H4 (cell line): ENCODE measurements around the gene LOC128125822. TPM values are rescaled to one million over a fixed set of nuclear protein-coding genes. Genes with fewer than 3 reads are reported as not detected.
"Not testable (repeated sequence)": the region's sequence is repeated elsewhere in the genome, so short reads cannot be mapped to it uniquely, and the experiment has no call there.

Experiments used
- DNase-seq: peaks from one replicate; pipeline ENCODE4 v3.0.0-alpha.2; 2015; ENCODE audit warnings: low spot score
- total RNA-seq: library from RNA; depleted of rRNA; stranded (reverse); fragments of >200 nt; shearing (Covaris generic); gene quantifications from 2 replicates; pipeline ENCODE4 v1.2.3, GENCODE V29; 2014; rRNA removed

LOC128125822 gene

DNA sequence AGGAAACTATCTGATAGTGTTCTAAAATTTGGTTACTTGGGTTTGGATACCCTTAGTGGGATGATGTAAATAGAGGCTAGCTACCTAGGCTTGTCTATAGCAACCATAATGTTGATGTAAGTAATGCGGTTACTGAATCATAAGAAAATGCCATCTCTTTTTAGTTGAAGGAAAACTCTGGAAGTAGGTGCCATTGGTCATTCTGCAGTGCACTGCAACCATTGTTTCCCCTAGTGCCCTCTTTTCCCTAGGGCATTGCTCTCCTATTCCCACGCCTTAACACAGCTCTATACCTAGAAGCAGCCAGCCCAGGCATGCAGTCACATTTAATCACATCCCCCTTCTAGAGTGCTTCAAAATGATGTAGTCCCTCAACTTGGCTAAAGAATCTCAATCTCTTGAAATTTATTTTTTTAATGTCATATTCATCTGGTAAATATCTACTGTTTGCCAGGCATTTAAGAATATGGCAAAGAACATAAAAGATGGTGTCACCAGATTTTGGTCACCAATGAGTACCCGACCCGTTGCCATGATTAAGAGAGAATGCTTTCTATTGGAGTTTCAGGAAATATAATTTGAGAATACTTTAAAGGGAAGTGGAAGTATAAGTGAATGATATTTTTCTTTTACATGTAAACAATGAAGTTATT lies 10.4 kb downstream of the LOC128125822 start:
- no peak for DNase-seq

GRCh38 chr6:63584125-63584514 lies 11.8 kb downstream of the LOC128125822 start:
- no peak for DNase-seq

GRCh38 chr6:63584566-63584965 lies 12.3 kb downstream of the LOC128125822 start:
- DNase-seq = no peak

DNA sequence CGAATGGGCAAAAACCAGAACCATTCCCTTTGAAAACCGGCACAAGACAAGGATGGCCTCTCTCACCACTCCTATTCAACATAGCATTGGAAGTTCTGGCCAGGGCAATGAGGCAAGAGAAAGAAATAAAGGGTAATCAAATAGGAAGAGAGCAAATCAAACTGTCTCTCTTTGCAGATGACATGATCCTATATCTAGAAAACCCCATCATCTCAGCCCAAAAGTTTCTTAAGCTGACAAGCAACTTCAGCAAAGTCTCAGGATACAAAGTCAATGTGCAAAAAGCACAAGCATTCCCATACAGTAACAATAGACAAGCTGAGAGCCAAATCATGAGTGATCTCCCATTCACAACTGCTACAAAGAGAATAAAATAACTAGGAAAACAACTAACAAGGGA lies 13.4 kb downstream of the LOC128125822 start:
- not testable (repeated sequence) for DNase-seq

- no peak for DNase-seq
These were observed 17.7 kb downstream of the LOC128125822 start for GRCh38 chr6:63589952-63590411.

- no peak for DNase-seq
These were observed 20.6 kb downstream of the LOC128125822 start for GRCh38 chr6:63592886-63593285.

DNA sequence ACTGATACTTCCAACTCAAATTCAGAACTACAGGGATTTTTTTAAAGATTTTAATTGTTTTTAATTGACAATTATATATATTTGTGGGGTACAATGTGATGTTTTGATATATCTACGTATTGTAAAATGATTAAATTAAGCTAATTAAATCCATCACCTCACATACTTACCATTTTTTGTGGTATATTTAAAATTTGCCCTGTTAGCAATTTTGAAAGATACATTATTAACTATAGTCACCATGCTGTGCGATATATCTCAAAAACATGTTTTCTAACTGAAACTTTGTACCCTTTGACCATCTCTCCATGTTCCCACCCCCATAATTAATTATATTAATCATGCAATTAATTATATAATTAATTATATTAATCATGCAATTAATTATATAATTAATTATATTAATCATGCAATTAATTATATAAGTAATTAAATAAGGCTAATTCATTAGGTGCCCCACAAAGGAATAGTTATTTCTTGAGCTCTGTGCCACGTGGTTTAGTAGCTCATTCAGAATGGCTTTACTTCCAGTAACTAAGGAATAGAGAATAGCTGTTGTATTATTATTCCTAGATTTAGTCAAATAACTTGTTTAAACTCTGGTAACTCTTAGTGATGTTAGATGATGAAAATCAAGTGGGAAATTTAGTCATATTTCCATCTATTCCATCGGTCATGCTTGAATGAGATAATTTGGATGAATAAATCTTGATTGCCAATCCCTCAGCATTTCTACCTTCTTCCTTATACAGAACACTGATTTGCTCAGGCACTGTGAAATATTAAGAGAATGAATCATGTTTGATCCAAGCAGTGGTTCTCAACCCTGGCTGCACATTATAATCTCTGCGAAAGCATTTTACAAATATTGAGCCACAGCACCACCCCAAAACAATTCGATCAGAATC lies 25.1 kb downstream of the LOC128125822 start:
- DNase-seq = no peak

GRCh38 chr6:63598049-63599036 lies 26.1 kb downstream of the LOC128125822 start:
- peak; percentile 72 for DNase-seq

DNA sequence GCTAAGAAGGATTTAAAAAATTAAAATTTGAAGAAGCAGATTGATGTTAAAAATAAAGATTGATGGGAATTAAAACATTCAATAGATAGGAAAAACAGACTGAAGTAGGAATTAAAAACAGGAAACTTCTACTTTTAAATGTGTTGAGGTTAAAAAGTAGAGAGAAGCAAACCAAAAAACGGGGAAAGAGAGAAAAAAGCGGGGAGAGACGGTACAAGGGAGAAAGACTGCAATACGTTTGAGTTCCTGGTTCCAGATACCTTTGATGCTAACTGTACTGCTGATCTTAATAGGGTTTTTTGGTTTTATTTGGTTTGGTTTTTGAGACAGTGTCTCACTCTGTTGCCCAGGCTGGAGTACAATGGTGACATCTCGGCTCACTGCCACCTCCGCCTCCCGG lies 27.0 kb downstream of the LOC128125822 start:
- DNase-seq = no peak

- DNase-seq = no peak
These were observed 27.9 kb downstream of the LOC128125822 start for GRCh38 chr6:63600136-63600535.

DNA sequence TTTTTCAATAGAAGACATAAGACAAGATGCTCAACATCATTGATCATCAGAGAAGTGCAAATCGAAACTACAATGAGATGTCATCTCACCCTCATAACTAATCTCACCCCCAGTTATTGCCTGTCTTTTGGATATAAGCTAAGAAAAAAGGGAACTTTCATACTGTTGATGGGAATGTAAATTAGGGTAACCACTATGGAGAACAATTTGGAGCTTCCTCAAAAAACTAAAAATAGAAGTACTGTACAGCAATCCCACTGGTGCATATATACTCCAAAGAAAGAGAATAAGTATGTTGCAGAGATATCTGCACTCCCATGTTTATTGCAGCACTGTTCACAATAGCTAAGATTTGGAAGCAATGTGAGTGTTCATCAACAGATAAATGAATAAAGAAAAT lies 37.0 kb downstream of the LOC128125822 start:
- DNase-seq = no peak

GRCh38 chr6:63610944-63611343 lies 38.7 kb downstream of the LOC128125822 start:
- DNase-seq = no peak

DNA sequence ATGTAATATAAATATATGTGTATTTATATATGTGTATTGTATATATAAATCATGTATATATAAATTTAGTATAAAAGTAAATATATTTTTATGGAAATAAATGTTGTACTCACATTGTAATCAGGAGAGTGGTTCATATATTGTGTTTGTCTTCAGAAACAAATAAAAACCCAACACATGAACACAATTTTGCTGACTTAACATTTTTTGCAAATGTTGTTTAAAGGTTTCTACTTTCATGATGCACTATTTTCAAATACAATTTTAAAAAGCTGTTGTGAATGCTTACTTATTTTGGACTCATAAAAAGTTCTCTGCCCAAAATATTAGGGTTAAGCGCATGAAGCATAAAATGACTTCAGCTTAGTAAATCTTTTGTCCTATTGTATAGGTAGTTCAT lies 39.3 kb downstream of the LOC128125822 start:
- no peak for DNase-seq

DNA sequence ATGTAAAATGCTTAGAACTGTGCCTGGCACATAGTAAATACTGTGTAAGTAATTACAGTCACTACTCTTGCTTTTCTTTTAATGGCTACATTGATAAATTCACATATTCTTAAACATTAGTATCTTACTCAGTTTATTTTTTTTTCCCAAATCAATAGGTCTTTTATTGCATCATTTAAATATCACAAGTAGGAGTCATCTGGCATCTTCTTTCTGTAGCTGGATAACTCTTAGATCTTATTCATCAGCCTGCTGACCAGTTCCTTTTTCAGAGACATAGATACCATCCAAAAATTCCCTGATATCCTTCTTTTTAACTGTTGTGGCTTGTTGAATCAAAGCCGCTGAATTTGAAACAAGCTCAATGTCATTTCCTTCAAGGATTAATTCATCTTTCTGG lies 43.3 kb downstream of the LOC128125822 start:
- no peak for DNase-seq

Other genes starting within 250 kb of the LOC128125822 start
- gene PTP4A1, start within 50 bp of the LOC128125822 start, total RNA-seq = 35.8 and 106 TPM in 2 replicates
- gene PHF3, start 63.3 kb downstream of the LOC128125822 start, total RNA-seq = 25.5 and 35.1 TPM in 2 replicates